NCI-H748 (cell line): Measurements from ENCODE around the gene SMAD3.

ENCODE experiments used
- DNase-seq: peaks from one replicate; lab custom pipeline; 2025; ENCODE audit not compliant: unreplicated experiment; lab: John Stamatoyannopoulos, UW

The SMAD3 gene

GRCh38 chr15:67156834-67157233, 91.4 kb downstream of the SMAD3 start:
- DNase-seq = no peak

- DNase-seq = no peak
Measured at GRCh38 chr15:67157521-67158252, 92.3 kb downstream of the SMAD3 start.

- DNase-seq = no peak
Measured at GRCh38 chr15:67158367-67158766, 93.0 kb downstream of the SMAD3 start.

GRCh38 chr15:67161412-67161811, 96.0 kb downstream of the SMAD3 start:
- no peak for DNase-seq

GRCh38 chr15:67161881-67162280, 96.5 kb downstream of the SMAD3 start:
- no peak for DNase-seq

GRCh38 chr15:67163180-67163579, 97.8 kb downstream of the SMAD3 start:
- DNase-seq = no peak

- DNase-seq = no peak
Measured at GRCh38 chr15:67164401-67164791, 99.0 kb downstream of the SMAD3 start.

- no peak for DNase-seq
Measured at GRCh38 chr15:67164811-67165253, 99.4 kb downstream of the SMAD3 start.

GRCh38 chr15:67165254-67166253, 100.2 kb downstream of the SMAD3 start:
- no peak for DNase-seq

- DNase-seq = no peak
Measured at GRCh38 chr15:67166280-67167009, 101.0 kb downstream of the SMAD3 start.

- DNase-seq = no peak
Measured at GRCh38 chr15:67167091-67167490, 101.7 kb downstream of the SMAD3 start.

- DNase-seq = no peak
Measured at GRCh38 chr15:67168694-67169093, 103.3 kb downstream of the SMAD3 start.

- no peak for DNase-seq
Measured at GRCh38 chr15:67170143-67170925, 104.9 kb downstream of the SMAD3 start.

- DNase-seq = no peak
Measured at GRCh38 chr15:67171471-67171870, 106.1 kb downstream of the SMAD3 start.

- DNase-seq = no peak
Measured at GRCh38 chr15:67172172-67172571, 106.8 kb downstream of the SMAD3 start.

GRCh38 chr15:67173005-67173404, 107.6 kb downstream of the SMAD3 start:
- DNase-seq = no peak

- DNase-seq = no peak
Measured at GRCh38 chr15:67173786-67174185, 108.4 kb downstream of the SMAD3 start.

- no peak for DNase-seq
Measured at GRCh38 chr15:67174446-67174845, 109.0 kb downstream of the SMAD3 start.

- no peak for DNase-seq
Measured at GRCh38 chr15:67174864-67175573, 109.6 kb downstream of the SMAD3 start.

GRCh38 chr15:67175643-67176071, 110.3 kb downstream of the SMAD3 start:
- DNase-seq = no peak
